Urothelium cell line (cell line): Measurements from ENCODE around the gene USP46.

Experiments used
- DNase-seq: peaks from one replicate; pipeline ENCODE4 v3.0.0; 2011; ENCODE audit warnings: low spot score, mixed read lengths
- FAIRE-seq: peaks from 2 replicates; lab custom pipeline; 2011; peaks lifted over from hg19 to GRCh38; lab: Jason Lieb, UNC

The USP46 gene

DNA sequence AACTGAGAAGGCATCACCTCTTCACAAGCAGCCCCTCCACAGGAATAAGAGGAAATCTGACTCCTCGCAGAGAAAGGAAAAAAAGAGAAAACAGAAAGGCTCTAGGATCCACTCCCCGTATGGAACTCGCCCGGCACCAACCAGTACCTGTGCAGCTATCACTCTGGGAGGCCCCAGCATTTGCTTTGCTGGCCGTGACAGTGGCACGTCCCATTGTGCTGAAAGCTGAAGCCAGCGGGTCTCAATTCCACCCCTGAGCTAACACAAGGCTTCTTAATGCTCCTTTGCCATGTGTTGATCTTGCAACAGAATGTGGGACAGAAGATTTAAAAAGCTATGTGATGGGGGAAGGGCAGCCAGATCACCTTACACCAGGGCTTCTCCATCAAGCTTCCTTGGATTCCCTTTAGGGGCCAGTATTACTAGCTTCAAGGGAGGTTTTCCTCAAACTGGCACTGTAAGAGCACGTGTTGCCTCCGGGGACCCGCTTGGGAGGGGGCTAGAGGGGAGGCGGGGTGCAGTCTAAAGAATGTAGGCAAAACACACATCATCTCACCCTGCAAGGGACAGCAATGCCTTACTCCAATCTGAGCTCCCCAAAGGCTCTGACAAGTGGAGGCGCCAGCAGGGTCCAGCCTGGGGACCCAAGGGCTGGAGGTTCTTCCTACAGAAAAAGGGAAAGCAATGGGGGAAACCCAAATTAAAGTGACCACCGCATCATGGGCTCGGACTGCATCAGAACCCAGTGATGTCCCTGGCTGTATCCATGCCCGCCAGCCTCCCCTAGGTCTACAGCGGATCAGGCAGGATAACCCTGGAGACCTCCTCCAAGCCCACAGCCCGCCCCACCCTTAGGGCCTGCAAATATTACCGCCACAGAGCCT, 1.2 kb downstream of the USP46 start:
- peak; percentile 20 for FAIRE-seq
- DNase-seq: peak; percentile 22

GRCh38 chr4:52657292-52657617, 1.8 kb downstream of the USP46 start:
- DNase-seq (no peak), FAIRE-seq (no peak)

GRCh38 chr4:52655506-52655905, 3.6 kb downstream of the USP46 start:
- DNase-seq: no peak
- FAIRE-seq: no peak

GRCh38 chr4:52651996-52652672, 7.0 kb downstream of the USP46 start:
- FAIRE-seq: no peak
- DNase-seq: no peak

DNA sequence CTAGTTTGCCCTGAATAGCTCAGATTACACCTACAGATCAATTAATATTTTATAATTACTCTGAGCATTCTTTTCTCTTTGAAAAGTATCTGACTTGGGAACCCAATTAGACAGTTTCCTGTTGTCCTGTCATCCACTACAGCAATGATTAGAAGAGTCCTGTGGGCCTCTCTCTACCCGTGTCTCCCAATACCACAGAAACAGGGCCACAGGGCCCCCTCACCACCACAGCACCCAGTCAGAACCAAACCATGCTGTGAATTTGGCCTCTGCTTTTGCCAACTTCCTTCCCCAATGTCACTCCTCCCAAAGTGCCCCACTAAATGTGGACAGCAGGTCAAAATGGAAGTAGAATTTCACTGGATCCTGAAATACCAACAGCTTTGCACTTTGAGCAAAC, 10.3 kb downstream of the USP46 start:
- DNase-seq (no peak), FAIRE-seq (no peak)

DNA sequence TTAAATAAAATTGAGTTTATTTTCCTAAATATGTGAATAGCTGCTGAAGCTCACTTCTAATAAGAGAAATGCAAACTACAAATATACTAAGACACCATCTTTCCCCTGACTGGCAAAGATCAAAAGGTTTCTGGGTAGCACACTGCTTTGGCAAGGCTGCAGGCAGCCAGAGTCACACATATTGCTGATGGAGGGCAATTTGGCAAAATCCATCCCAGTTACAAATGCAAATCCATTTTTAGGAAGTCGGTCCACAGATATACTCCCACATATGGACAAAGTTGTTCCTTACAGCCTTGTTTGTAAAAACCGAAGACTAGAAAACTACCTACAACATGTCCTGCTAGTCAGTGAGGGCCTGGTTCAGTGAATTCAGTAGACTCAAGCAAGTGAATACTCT, 12.4 kb downstream of the USP46 start:
- no peak for FAIRE-seq
- DNase-seq: no peak

DNA sequence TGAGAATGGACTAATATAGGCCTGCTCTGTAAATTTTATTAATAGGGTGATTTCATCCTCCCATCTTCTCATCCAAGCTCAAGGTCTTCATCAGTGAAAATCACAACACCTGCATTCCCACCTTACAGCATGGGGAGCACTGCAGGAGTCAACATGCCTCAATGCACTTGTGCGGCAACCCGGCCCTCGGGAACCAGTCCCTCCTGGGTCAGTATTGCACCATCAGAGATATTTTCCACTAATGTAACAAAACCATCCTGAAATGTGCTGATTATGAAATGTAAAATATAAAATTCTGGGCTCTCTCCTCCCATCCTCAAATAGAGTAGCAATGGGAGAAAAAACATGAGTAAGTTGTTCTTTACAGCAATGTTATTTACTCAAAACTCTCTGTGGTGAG, 13.0 kb downstream of the USP46 start:
- no peak for FAIRE-seq

DNA sequence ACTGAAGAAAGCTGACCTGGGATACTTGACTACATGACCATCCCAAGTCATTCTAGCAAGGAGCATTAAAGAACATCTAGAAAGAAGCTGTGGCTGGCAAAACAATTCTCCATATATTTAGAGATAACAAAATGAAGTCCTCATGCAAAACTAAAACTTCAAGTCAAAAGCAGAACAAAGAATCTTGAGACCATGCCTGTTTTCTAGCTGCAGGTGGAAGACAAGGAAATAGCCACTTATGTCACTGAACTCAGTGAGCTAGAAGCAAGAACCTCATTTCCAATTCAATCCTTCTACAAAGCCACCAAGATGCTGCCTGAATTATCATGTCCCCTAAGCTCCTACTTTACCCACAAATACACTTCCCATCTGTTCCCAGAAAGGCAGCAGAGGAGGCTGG, 13.8 kb downstream of the USP46 start:
- DNase-seq (no peak), FAIRE-seq (no peak)

More for the DNA sequence above, 13.0 kb downstream of the USP46 start:
- no peak for DNase-seq

GRCh38 chr4:52643785-52644244, 15.3 kb downstream of the USP46 start:
- FAIRE-seq (no peak), DNase-seq (peak; percentile 37)

DNA sequence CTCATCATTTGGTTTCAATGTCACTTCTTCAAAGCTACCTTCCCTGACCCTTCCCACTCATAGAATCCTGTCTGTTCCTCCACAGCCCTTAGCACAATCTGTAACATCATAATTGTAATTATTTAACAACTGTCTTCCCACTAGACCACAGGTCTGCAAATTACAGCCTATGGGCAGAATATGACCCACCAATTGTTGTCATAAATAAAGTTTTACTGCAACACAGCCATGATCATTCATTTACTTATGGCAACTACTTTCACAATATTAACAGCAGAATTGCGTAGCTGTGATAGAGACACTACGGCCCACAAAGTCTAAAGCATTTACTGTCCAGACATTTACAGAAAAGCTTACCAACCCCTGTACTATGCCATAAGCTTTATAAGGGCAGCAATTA, 15.9 kb downstream of the USP46 start:
- DNase-seq (no peak), FAIRE-seq (no peak)

DNA sequence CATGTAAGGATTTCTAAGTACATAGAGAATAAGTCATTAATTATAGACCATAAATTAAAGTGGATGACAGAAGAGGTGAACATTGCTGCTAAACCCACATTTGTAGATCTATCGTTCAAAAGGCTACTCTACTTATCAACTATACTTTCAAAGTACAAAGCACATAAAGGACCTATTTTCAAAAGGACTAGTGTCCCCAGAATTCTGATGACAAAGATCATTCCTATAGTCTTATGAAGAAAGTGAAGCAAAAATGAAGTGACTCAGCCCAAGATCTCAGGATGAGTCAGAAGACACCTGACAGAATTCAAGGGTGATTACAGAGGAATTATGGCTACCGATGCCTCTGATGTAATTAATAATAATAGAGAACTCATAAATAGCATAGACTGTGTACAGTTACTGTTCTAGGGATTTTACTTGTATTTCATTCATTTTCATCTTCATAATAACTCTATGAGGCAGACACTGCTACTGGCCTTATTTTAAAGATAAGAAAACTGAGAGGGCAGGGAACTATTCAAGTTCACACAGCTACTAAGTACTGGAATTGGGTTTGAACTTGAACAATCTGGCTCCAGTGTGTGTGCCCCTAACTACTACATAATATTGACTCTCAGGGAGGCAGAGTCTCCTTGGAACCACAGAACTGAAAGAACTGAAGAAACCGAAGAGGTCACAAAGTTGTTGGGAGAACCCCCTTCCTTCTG, 17.1 kb downstream of the USP46 start:
- FAIRE-seq: no peak
- peak; percentile 55 for DNase-seq

DNA sequence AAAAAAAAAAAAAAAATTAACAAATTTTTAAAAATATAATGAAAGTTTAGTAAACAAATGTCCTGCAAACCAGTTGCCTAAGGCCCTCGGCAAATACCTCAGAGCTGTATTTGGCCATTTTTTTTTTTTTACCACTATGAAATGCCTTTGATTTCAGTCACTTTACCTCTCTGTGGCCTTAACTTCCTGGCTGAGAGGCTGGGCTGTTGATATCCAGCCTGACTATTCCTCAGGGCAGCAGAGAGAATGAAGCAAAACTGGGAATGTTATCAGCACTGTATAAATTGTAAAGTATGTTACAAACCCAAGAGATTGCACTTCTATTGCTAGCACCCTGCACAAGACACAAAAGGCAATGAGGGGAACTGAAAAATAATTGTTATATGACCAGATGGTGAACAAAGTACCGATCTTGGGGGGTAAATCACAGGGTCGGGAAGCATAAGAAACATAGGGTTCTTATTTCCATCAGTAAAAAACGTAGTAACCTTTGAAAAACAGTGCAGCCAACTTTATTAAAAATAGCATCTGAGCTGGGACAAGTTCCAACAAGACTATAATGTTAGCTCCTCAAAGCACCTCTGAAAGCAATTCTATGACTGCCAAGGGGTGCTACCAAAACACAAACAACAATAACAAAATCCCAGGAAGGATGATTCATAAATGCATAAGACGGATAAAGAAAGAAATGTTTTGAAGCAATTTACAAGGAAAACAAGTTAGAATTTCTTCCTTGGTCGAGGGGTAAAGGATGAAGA, 18.1 kb downstream of the USP46 start:
- DNase-seq (peak; percentile 21), FAIRE-seq (no peak)

- FAIRE-seq: no peak
Observed at GRCh38 chr4:52638717-52639116, 20.4 kb downstream of the USP46 start.

DNA sequence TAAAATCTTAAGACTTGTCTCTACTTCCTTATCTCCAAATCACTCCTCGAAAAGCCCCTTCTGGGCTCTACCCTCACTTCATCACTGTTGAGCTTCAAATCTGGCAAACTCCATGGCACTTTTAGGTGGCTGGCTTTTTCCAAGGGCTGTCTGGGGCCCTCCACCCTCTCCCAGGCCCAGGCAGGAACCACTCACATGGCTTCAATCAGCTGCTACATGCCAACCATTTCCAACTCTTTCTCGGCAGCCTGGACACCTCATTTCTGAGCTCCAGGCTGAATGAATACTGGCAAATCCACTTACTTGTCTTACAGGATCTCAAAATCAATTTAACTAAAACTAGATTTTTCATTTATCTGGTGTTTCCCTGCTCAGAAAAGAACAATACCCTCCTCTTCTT, 22.0 kb downstream of the USP46 start:
- DNase-seq (no peak), FAIRE-seq (no peak)

More at GRCh38 chr4:52638717-52639116, 20.4 kb downstream of the USP46 start:
- DNase-seq: no peak

DNA sequence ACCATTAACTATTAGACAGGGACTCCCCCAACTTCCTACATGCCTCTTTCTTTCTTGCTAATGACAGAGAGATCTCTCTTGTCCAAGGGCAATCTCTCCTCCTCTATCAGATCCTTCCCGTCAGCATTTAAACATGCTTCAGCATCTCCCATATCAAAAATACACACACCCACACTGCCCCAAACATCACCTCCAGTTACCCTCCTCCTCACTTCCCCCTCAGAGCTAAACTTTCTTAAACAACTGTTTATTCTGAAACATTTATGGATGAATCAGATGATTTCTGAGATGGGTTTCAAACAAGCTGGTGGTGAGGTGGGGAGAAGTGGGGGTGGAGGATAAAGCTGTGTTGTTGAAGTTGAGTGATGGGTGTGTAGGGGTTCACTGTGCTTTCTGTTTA, 23.5 kb downstream of the USP46 start:
- DNase-seq (no peak), FAIRE-seq (no peak)

GRCh38 chr4:52635130-52635529, 24.0 kb downstream of the USP46 start:
- no peak for DNase-seq
- no peak for FAIRE-seq

- FAIRE-seq: peak; percentile 37
- no peak for DNase-seq
Observed at GRCh38 chr4:52633846-52634245, 25.3 kb downstream of the USP46 start.

GRCh38 chr4:52628974-52629373, 30.1 kb downstream of the USP46 start:
- DNase-seq (no peak), FAIRE-seq (no peak)

DNA sequence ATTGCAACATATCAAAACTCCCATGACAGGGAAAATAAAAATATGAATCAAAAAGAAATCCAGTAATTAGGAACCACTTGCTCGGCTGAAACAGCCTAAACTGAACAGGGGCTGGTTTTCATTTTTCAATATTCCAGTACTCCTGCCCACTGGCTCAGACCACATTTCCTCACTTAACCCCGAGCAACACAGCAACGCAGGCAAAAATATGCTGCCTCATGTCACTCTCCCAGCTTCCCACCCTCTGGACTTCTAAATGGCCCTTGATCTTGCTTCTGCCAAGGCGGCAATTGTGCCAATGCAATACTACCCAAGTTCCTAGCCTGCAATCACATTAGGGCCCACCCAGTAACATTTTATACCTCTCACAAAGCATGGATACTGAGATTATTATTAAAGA, 30.6 kb downstream of the USP46 start:
- no peak for FAIRE-seq
- no peak for DNase-seq

GRCh38 chr4:52627876-52628275, 31.2 kb downstream of the USP46 start:
- FAIRE-seq (no peak), DNase-seq (no peak)

- DNase-seq: no peak
- FAIRE-seq: no peak
Observed at GRCh38 chr4:52625216-52625615, 33.9 kb downstream of the USP46 start.
